OCI-LY1 (cell line): ENCODE measurements around the gene OR1F1.

Experiments
- H2AFZ ChIP-seq: fragments of 200-600 bp; sonication (generic), shearing (Covaris generic); 2 replicates; pipeline ENCODE4 v1.6.0; 2014; ENCODE audit warnings: antibody characterized with exemption, mild to moderate bottlenecking, low read length
- H3F3A ChIP-seq: fragments of 200-600 bp; sonication (generic), shearing (Covaris generic); 2 replicates; pipeline ENCODE4 v1.6.0; 2014; ENCODE audit warnings: mild to moderate bottlenecking, antibody characterized with exemption, low read length, moderate library complexity; ENCODE audit not compliant: insufficient read depth
- H3K27ac ChIP-seq: fragments of 200-600 bp; sonication (generic); 2 replicates; pipeline ENCODE4 v1.5.1; 2014; ENCODE audit warnings: low read length, mixed run types, mild to moderate bottlenecking, low read depth; ENCODE audit not compliant: poor library complexity, severe bottlenecking
- H3K27me3 ChIP-seq: fragments of 200-600 bp; sonication (generic); 2 replicates; pipeline ENCODE4 v1.6.0; 2014; ENCODE audit warnings: antibody characterized with exemption, mild to moderate bottlenecking, low read length, moderate library complexity; ENCODE audit not compliant: insufficient read depth
- H3K36me3 ChIP-seq: fragments of 200-600 bp; sonication (generic); 2 replicates; pipeline ENCODE4 v1.6.1; 2014; ENCODE audit warnings: mild to moderate bottlenecking, antibody characterized with exemption, low read length, moderate library complexity, mixed read lengths; ENCODE audit not compliant: insufficient read depth
- H3K4me1 ChIP-seq: fragments of 200-600 bp; sonication (generic); 2 replicates; pipeline ENCODE4 v1.5.1; 2014; ENCODE audit warnings: mild to moderate bottlenecking, low read length, moderate library complexity; ENCODE audit not compliant: insufficient read depth, severe bottlenecking
- H3K4me2 ChIP-seq: fragments of 200-600 bp; sonication (generic), shearing (Covaris generic); 2 replicates; pipeline ENCODE4 v1.6.1; 2014; ENCODE audit warnings: low read length
- H3K4me3 ChIP-seq: fragments of 200-600 bp; sonication (generic); 2 replicates; pipeline ENCODE4 v1.5.1; 2014; ENCODE audit warnings: low read length, low read depth, mild to moderate bottlenecking, mixed read lengths; ENCODE audit not compliant: poor library complexity, severe bottlenecking
- H3K79me2 ChIP-seq: fragments of 200-600 bp; shearing (Covaris generic); 2 replicates; pipeline ENCODE4 v1.6.1; 2016; ENCODE audit warnings: mixed run types, low read length, mixed read lengths; ENCODE audit not compliant: insufficient read depth
- H3K9ac ChIP-seq: fragments of 200-600 bp; sonication (generic), shearing (Covaris generic); 2 replicates; pipeline ENCODE4 v1.6.1; 2014; ENCODE audit warnings: mild to moderate bottlenecking, low read length, mixed read lengths
- H3K9me2 ChIP-seq: fragments of 200-600 bp; sonication (generic), shearing (Covaris generic); 2 replicates; pipeline ENCODE4 v1.6.1; 2014; ENCODE audit warnings: low read depth, mild to moderate bottlenecking, low read length, mixed read lengths
- H3K9me3 ChIP-seq: fragments of 200-600 bp; shearing (Covaris generic); 2 replicates; pipeline ENCODE4 v1.6.1; 2014; ENCODE audit warnings: low read length, mixed read lengths
- H4K20me1 ChIP-seq: fragments of 200-600 bp; sonication (generic), shearing (Covaris generic); 2 replicates; pipeline ENCODE4 v1.6.0; 2016; ENCODE audit warnings: mild to moderate bottlenecking, low read length; ENCODE audit not compliant: insufficient read depth
- EZH2 ChIP-seq: fragments of 200-600 bp; sonication (generic), shearing (Covaris generic); IDR thresholded peaks from 2 replicates; pipeline ENCODE4 v1.8.0; 2017; ENCODE audit warnings: borderline replicate concordance, mixed run types, mild to moderate bottlenecking, antibody characterized with exemption, low read length, moderate library complexity, mixed read lengths
- TF ChIP-seq, protein P1 (sequence below): fragments of 200-600 bp; sonication (generic), shearing (Covaris generic); IDR thresholded peaks from 2 replicates; pipeline ENCODE4 v1.5.1; 2017; ENCODE audit warnings: mild to moderate bottlenecking, antibody characterized with exemption, low read length, moderate library complexity, mixed read lengths

The OR1F1 gene

DNA sequence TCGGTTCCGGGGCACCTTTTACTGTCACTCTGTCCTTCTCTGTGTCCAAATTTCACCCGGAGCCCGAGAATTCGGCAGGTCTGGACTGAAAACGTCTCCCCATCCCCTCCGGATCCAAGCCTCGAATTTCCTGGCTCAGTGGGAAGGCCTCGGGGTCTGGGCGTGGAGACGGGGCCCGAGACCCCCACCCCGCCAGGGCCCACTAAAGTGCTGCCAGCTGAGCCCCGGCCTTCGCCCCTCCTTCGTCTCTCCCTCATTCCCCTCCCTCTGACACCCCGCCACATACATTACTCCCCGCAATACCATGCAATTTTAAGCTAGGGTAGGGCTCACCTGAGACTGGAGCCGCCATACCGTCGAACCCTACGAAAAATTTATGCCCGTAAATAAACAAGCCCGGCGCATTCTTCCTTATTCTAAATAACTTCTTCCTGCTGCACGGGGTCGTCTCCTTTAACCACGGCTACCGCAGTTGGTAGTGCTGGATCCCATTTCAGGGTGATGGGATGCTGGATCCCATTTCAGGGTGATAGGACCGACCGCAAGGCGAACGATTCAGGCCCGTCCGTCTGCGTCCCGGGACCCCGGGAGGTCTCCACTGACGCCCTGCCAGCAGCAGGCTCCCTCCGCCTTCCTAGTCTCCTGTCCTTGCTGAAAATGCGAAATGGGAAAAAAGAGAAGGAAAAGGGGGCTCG lies 4.4 kb upstream of the OR1F1 start:
- H4K20me1 ChIP-seq = no peaks in the 10 kb centered on the region
- no peak overlapping the region for H2AFZ ChIP-seq
- no peak overlapping the region for H3K27ac ChIP-seq
- H3K79me2 ChIP-seq = no peaks in the 10 kb centered on the region
- TF ChIP-seq EZH2 = no peak
- TF ChIP-seq, protein P1, sequence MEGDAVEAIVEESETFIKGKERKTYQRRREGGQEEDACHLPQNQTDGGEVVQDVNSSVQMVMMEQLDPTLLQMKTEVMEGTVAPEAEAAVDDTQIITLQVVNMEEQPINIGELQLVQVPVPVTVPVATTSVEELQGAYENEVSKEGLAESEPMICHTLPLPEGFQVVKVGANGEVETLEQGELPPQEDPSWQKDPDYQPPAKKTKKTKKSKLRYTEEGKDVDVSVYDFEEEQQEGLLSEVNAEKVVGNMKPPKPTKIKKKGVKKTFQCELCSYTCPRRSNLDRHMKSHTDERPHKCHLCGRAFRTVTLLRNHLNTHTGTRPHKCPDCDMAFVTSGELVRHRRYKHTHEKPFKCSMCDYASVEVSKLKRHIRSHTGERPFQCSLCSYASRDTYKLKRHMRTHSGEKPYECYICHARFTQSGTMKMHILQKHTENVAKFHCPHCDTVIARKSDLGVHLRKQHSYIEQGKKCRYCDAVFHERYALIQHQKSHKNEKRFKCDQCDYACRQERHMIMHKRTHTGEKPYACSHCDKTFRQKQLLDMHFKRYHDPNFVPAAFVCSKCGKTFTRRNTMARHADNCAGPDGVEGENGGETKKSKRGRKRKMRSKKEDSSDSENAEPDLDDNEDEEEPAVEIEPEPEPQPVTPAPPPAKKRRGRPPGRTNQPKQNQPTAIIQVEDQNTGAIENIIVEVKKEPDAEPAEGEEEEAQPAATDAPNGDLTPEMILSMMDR = no peak
- peaks cover 5% of the 10 kb centered on the region; the same call in 1 of the 2 replicates for H3K27me3 ChIP-seq
- H3K9ac ChIP-seq = no peak overlapping the region
- no peaks in the 10 kb centered on the region for H3K36me3 ChIP-seq
- H3F3A ChIP-seq = no peaks in the 10 kb centered on the region
- H3K4me2 ChIP-seq = no peak overlapping the region
- H3K4me1 ChIP-seq = peaks cover 6% of the 10 kb centered on the region
- 0 out of 2 replicates have a peak, but pooled peaks cover 2% of the 10 kb centered on the region for H3K9me3 ChIP-seq
- no peaks in the 10 kb centered on the region for H3K9me2 ChIP-seq
- H3K4me3 ChIP-seq = no peak overlapping the region

DNA sequence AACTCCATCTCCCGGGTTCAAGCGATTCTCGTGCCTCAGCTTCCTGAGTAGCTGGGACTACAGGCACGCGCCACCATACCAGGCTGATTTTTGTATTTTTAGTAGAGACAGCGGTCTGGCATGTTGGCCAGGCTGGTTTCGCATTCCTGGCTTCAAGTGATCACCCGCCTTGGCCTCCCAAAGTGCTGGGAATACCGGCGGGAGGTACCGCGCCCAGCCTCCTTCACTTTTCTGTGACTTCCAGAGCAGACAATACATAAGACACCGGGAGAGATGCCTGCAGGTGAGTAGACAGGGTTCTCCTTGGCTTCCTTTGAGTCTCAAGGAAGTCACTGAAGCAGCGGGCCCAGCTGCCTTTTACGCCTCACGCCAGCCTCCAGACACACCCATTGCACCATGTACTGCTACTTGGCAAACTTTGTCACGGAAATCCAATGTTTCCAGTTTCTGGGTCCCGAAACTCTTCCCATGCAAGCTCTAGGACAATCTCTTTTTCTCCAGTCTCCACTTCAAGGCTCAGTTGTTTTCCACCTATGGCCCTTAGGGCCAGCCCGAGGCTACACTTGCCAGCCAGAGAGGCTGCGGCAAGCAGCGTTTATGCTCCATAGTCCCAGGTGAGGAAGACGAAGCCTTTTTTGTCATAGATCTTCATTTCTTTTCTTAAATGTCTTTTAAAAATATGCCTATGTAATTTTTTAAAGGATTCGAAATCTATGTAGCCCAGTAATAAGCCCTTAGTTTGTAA lies 886 bp upstream of the OR1F1 start:
- Histone ChIP-seq H3K27me3 (peaks cover 5% of the 10 kb centered on the region; the same call in 1 of the 2 replicates), H3K36me3 (no peaks in the 10 kb centered on the region), H3K4me2 (peak overlapping the region; percentile 73; the same call in 1 of the 2 replicates), H3K4me1 (peaks cover 24% of the 10 kb centered on the region), H3K9me2 (no peaks in the 10 kb centered on the region), H3K4me3 (peak overlapping the region; percentile 62), H3K9me3 (0 out of 2 replicates have a peak, but pooled peaks cover 2% of the 10 kb centered on the region), H3K27ac (no peak overlapping the region), H2AFZ (no peak overlapping the region), H3F3A (no peaks in the 10 kb centered on the region), H3K79me2 (no peaks in the 10 kb centered on the region), H3K9ac (no peak overlapping the region), H4K20me1 (no peaks in the 10 kb centered on the region)
- no peak for TF ChIP-seq EZH2
- TF ChIP-seq, protein P1 = no peak

DNA sequence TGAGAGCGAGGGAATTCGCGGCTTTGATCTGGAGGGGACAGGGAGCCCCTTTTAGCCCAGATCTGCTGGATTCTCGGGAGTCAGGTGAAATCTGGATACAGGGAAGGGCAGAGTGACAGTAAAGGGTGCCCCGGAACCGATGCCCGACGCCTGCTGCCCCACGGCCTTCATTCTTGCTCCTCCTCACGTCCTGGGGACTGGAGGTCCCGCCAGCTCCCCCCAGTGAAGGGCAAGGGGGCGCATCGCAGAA lies 596 bp downstream of the OR1F1 start:
- H3K9me2 ChIP-seq = no peaks in the 10 kb centered on the region
- TF ChIP-seq, protein P1 = no peak
- no peak for TF ChIP-seq EZH2
- H3K36me3 ChIP-seq = no peaks in the 10 kb centered on the region
- no peak overlapping the region for H2AFZ ChIP-seq
- no peaks in the 10 kb centered on the region for H3F3A ChIP-seq
- no peak overlapping the region for H3K27ac ChIP-seq
- peaks cover 3% of the 10 kb centered on the region; the same call in 1 of the 2 replicates for H3K27me3 ChIP-seq
- H3K9ac ChIP-seq = peak overlapping the region; percentile 48
- H3K79me2 ChIP-seq = no peaks in the 10 kb centered on the region
- no peaks in the 10 kb centered on the region for H4K20me1 ChIP-seq
- 0 out of 2 replicates have a peak, but pooled peaks cover 1% of the 10 kb centered on the region for H3K9me3 ChIP-seq
- H3K4me2 ChIP-seq = peak overlapping the region; percentile 73
- H3K4me1 ChIP-seq = peaks cover 24% of the 10 kb centered on the region
- peak overlapping the region; percentile 62 for H3K4me3 ChIP-seq
